Measurements from ENCODE around the gene RETREG1. TPM values are rescaled to one million over a fixed set of nuclear protein-coding genes. Genes with fewer than 3 reads are reported as not detected.

The RETREG1 gene
- total RNA-seq, 1 experiment from 2014 or later, result 3.4 TPM

DNA sequence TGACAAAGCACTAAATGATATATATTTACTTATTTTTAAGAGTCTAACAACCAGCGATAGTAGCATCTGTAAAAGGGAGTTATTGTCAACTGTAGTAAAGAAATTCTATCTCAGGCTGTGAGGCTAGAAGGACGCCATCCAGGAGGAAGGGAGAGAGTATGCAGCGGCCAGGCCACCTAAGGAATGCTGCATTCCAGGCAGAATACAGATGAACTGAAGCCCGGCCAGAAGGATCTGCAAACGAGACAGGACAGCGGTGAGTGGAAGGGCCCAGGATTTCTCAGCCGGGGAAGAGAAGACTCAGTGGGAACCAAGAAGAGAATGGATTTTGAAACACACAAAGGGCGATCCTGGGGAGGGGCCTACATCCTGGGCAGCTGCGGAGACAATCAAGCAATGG is 7.4 kb downstream of the RETREG1 start:
- peaks cover 4 to 6% of the 10 kb centered on the region in 2 experiments for H3K4me1 Mint-ChIP-seq
- no peaks in the 10 kb centered on the region for H3K9me3 ChIP-seq (ENCODE audit: control insufficient read depth, low read depth, low read length)
- no peak overlapping the region for H3K9ac ChIP-seq (ENCODE audit: extremely low read depth, insufficient read length, low read length)
- no peak overlapping the region for H4K8ac ChIP-seq (replicated peaks; ENCODE audit: insufficient read length, low read depth, low read length)
- no peak for DNase-seq
- H3K56ac ChIP-seq (ENCODE audit: insufficient read length, low read depth, low read length), result no peak overlapping the region
- H2BK15ac ChIP-seq (ENCODE audit: low read depth, low read length), result no peak overlapping the region
- no peak overlapping the region for H2BK120ac ChIP-seq (ENCODE audit: low read depth, low read length, poor library complexity, severe bottlenecking)
- H4K5ac ChIP-seq (ENCODE audit: insufficient read length, low read depth, low read length), result no peak overlapping the region
- no peak overlapping the region for H4K91ac ChIP-seq (ENCODE audit: insufficient read length, low read depth, low read length)
- H3K4ac ChIP-seq (ENCODE audit: low read depth, low read length), result no peak overlapping the region
- no peak overlapping the region for H2BK20ac ChIP-seq (ENCODE audit: low read depth, low read length, poor library complexity, severe bottlenecking)
- no peak overlapping the region for H3T11ph ChIP-seq (ENCODE audit: low read length)
- WGBS (ENCODE audit: extremely low coverage, insufficient read length, low lambda C conversion rate), result no CpG with 5 or more reads among the region's 9 CpGs
- no peaks in the 10 kb centered on the region for H3K27me3 ChIP-seq (ENCODE audit: insufficient read depth, low read length)
- no peak overlapping the region for H3K27ac ChIP-seq (ENCODE audit: insufficient read length, low read depth, low read length)
- no peak overlapping the region for H3K23ac ChIP-seq (ENCODE audit: insufficient read length, low read depth, low read length)
- H3K79me2 ChIP-seq (ENCODE audit: insufficient read depth, low read length), result no peaks in the 10 kb centered on the region
- H3K27me3 Mint-ChIP-seq (ENCODE audit: low read depth), result peaks cover 2% of the 10 kb centered on the region
- no peak overlapping the region for H2AFZ ChIP-seq (ENCODE audit: low read length)
- peak overlapping the region in 1 of 3 experiments; percentile 30; a peak in 1 of 7 replicates for H3K27ac Mint-ChIP-seq
- no peak overlapping the region for H3K4me2 ChIP-seq (ENCODE audit: insufficient read depth, insufficient read length, low read length)
- H2BK5ac ChIP-seq (ENCODE audit: insufficient read length, low read length), result no peak overlapping the region
- TF ChIP-seq, protein P1, sequence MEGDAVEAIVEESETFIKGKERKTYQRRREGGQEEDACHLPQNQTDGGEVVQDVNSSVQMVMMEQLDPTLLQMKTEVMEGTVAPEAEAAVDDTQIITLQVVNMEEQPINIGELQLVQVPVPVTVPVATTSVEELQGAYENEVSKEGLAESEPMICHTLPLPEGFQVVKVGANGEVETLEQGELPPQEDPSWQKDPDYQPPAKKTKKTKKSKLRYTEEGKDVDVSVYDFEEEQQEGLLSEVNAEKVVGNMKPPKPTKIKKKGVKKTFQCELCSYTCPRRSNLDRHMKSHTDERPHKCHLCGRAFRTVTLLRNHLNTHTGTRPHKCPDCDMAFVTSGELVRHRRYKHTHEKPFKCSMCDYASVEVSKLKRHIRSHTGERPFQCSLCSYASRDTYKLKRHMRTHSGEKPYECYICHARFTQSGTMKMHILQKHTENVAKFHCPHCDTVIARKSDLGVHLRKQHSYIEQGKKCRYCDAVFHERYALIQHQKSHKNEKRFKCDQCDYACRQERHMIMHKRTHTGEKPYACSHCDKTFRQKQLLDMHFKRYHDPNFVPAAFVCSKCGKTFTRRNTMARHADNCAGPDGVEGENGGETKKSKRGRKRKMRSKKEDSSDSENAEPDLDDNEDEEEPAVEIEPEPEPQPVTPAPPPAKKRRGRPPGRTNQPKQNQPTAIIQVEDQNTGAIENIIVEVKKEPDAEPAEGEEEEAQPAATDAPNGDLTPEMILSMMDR (conservative IDR thresholded peaks at IDR 0.05), result no peak
- H2AK5ac ChIP-seq (ENCODE audit: insufficient read length, low read length), result no peak overlapping the region
- no peaks in the 10 kb centered on the region for H4K20me1 ChIP-seq (ENCODE audit: control insufficient read depth, insufficient read depth, insufficient read length)
- no peak overlapping the region for H3K4me3 Mint-ChIP-seq
- no peak overlapping the region for H2BK12ac ChIP-seq (ENCODE audit: insufficient read length, low read depth, low read length)
- H3K18ac ChIP-seq (ENCODE audit: insufficient read length, low read depth, low read length), result no peak overlapping the region
- peaks cover 0 to 4% of the 10 kb centered on the region in 2 experiments; a peak in 3 of 5 replicates for H3K9me3 Mint-ChIP-seq
- peaks cover 0 to 4% (median 0%) of the 10 kb centered on the region in 3 experiments; a peak in 3 of 7 replicates for H3K36me3 Mint-ChIP-seq (ENCODE audit: insufficient read depth in 1 of 3, low read depth in 3 of 3)
- no peak overlapping the region for H3K14ac ChIP-seq (ENCODE audit: insufficient read depth, low read length)
- no peaks in the 10 kb centered on the region for H3K79me1 ChIP-seq (ENCODE audit: insufficient read depth, low read depth, low read length, poor library complexity, severe bottlenecking)
- H3K4me1 ChIP-seq (ENCODE audit: insufficient read depth, low read length), result no peaks in the 10 kb centered on the region
- H3K23me2 ChIP-seq (ENCODE audit: insufficient read length, low read depth, low read length, poor library complexity, severe bottlenecking), result no peaks in the 10 kb centered on the region
